GM18909 (cell line): Measurements from ENCODE around the gene BOLL.
"Not testable (repeated sequence)": the region's sequence is repeated elsewhere in the genome, so short reads cannot be mapped to it uniquely, and the experiment has no call there.

Experiments used
- ATAC-seq: cut with Tn5 transposase; IDR thresholded peaks from one replicate; pipeline ENCODE4 v1.9.1; 2021; ENCODE audit warnings: mild to moderate bottlenecking; ENCODE audit not compliant: unreplicated experiment, poor library complexity

BOLL gene

DNA sequence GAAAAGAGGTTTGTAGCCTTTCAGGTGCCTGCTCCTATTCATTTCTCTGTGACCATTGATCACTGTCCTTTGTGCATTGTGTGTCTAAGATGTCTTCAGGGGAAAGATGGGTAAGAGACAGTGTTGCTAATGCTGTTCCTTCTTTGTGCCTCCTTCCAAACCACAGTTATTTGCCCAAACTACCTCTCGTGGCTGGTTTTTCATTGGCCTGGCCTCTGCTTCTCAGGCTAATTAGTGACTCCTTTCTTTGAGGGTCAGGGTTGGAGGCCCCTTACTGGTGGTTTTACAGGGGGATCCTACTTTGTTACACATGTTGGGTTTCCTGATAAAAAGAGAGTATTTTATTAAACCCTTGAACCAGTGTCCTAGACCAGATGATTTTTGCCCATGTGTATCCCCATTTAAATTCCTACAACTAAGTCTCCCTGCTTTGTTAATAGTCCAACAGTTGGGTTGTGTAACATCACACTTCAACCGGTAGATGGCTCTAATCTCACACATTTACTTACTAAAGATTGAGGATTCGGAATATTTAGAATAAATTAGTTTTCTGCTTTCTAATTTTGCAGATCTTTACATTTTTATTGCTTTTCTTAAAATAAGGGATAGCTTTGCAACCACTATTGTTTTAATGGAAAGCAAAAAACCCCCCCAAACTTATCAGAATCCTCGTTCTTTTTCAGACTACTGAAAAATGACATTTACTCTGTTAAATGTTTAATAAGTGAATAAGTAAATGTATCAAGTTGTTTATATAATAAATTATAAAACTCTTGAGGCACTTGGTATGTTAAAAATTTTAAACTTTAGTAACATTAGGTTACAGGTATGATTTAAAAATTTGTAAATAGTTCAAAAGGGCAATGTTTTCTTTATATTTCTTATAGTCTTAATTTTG is 77.6 kb downstream of the BOLL start:
- no peak for ATAC-seq

- ATAC-seq = no peak
Observed at GRCh38 chr2:197706839-197707207, 78.3 kb downstream of the BOLL start.

GRCh38 chr2:197705912-197706838 is 78.9 kb downstream of the BOLL start:
- ATAC-seq = no peak

DNA sequence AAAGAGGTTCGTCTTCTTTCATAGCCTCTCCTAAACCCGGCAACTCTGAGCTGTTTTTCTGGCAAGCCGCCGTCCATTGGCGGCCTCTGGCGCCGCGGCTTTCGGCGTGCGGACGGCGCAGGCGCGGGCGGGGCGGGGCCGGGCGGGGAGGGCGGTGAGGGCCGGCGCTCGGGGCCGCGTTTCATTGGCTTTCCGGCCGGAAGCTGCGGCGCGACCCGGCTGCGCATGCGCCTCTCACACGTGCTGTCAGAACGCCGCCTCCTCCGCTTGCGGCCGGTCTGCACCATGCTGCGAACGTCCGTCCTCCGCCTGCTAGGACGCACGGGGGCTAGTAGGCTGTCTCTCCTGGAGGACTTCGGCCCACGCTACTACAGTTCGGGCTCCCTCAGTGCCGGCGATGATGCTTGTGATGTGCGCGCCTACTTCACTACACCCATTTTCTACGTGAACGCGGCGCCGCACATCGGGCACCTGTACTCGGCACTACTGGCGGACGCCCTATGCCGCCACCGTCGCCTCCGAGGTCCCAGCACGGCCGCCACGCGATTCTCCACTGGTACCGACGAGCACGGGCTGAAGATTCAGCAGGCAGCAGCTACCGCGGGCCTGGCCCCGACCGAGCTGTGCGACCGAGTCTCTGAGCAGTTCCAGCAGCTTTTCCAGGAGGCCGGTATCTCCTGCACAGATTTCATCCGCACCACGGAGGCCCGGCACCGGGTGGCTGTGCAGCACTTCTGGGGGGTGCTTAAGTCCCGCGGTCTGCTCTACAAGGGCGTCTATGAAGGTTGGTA is 79.8 kb downstream of the BOLL start, which contains the start of gene MARS2:
Gene MARS2 (plus strand): TSS at position 249 of the 791 bp plus-strand sequence. CDS start 37 bp downstream, at position 286.
- ATAC-seq = peak; percentile 85

GRCh38 chr2:197704434-197705120 is 80.5 kb downstream of the BOLL start:
- ATAC-seq = peak; percentile 40

DNA sequence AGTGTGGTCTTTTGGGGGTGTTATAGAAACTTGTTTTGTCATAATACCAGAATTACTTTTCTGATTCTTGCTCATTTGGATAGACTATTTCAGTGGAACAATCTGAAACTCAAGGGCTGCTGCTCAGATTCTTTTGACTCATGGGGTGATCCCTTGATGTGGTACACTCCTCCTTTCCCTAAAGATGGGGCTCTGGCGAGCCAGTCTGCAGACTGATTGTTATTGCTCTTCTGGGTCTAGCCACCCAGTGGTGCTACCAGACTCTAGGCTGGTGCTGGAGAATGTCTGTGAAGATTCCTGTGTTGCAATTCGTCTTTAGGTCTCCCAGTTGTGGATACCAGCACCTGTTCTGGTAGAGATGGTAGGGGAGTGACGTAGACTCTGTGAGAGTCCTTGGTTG is 84.2 kb downstream of the BOLL start:
- ATAC-seq = no peak

GRCh38 chr2:197699724-197700123 is 85.4 kb downstream of the BOLL start:
- ATAC-seq = not testable (repeated sequence)

- not testable (repeated sequence) for ATAC-seq
Observed at GRCh38 chr2:197696571-197696970, 88.5 kb downstream of the BOLL start.

DNA sequence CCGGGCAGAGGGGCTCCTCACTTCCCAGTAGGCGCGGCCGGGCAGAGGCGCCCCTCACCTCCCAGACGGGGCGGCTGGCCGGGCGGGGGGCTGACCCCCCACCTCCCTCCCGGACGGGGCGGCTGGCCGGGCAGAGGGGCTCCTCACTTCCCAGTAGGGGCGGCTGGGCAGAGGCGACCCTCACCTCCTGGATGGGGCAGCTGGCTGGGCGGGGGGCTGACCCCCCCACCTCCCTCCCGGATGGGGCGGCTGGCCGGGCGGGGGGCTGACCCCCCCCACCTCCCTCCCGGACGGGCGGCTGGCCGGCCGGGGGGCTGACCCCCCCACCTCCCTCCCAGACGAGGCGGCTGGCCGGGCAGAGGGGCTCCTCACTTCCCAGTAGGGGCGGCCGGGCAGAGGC is 89.1 kb downstream of the BOLL start:
- ATAC-seq = not testable (repeated sequence)

DNA sequence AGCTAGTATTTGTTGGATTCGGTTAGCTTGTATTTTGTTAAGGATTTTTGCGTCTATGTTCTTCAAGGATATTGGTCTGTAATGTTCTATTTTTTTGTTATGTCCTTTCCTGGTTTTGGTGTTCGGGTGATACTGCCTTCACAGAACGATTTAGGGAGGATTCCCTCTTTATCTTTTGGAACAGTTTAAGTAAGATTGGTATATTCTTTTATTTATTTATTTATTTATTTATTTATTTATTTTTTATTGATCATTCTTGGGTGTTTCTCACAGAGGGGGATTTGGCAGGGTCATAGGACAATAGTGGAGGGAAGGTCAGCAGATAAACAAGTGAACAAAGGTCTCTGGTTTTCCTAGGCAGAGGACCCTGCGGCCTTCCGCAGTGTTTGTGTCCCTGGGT is 89.9 kb downstream of the BOLL start:
- not testable (repeated sequence) for ATAC-seq

GRCh38 chr2:197677483-197677882 is 107.6 kb downstream of the BOLL start:
- no peak for ATAC-seq

GRCh38 chr2:197677056-197677455 is 108.1 kb downstream of the BOLL start:
- ATAC-seq = no peak
